OCI-LY7 (cell line): ENCODE data around the gene C8A.

ENCODE experiments used
- EZH2phosphoT487 ChIP-seq: fragments of 200-600 bp; sonication (generic); IDR thresholded peaks from 2 replicates; pipeline ENCODE4 v1.6.1; 2018; ENCODE audit warnings: low read depth, borderline replicate concordance, mild to moderate bottlenecking, mixed run types, antibody characterized with exemption, low read length, moderate library complexity, mixed read lengths
- TF ChIP-seq, protein P1 (sequence below): fragments of 200-600 bp; sonication (generic); conservative IDR thresholded peaks from 2 replicates; pipeline ENCODE4 v1.5.1; 2014; ENCODE audit warnings: mild to moderate bottlenecking, antibody characterized with exemption, low read length, moderate library complexity, mixed read lengths

DNA sequence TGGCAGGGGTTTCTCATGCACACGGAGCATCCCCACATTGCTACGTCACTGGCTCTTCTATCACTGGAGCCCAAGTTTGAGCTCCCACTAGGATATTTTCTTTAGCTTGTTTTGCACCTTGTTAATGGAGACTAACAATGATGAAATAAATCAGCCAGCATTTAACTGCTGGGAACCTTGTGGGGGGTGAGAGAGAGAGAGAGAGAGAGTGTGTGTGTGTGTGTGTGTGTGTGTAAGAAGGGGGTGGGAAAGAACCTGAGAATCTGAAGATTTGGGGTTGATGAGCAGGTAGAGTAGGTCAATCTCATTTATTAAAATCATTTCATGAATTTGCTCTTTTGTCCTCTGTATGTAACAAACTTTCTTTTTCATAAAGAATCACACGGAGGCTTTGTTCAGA, 110.6 kb downstream of the C8A start:
- TF ChIP-seq, protein P1, sequence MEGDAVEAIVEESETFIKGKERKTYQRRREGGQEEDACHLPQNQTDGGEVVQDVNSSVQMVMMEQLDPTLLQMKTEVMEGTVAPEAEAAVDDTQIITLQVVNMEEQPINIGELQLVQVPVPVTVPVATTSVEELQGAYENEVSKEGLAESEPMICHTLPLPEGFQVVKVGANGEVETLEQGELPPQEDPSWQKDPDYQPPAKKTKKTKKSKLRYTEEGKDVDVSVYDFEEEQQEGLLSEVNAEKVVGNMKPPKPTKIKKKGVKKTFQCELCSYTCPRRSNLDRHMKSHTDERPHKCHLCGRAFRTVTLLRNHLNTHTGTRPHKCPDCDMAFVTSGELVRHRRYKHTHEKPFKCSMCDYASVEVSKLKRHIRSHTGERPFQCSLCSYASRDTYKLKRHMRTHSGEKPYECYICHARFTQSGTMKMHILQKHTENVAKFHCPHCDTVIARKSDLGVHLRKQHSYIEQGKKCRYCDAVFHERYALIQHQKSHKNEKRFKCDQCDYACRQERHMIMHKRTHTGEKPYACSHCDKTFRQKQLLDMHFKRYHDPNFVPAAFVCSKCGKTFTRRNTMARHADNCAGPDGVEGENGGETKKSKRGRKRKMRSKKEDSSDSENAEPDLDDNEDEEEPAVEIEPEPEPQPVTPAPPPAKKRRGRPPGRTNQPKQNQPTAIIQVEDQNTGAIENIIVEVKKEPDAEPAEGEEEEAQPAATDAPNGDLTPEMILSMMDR: no peak
- no peak for TF ChIP-seq EZH2phosphoT487
